GM21381 (cell line): ENCODE data around the gene USP17L15.
"Not testable (repeated sequence)": the region's sequence is repeated elsewhere in the genome, so short reads cannot be mapped to it uniquely, and the experiment has no call there.

Source experiments
- ATAC-seq: cut with Tn5 transposase; IDR thresholded peaks from one replicate; pipeline ENCODE4 v1.9.1; 2021; ENCODE audit warnings: mild to moderate bottlenecking, moderate library complexity; ENCODE audit not compliant: unreplicated experiment

USP17L15 gene, protein sequence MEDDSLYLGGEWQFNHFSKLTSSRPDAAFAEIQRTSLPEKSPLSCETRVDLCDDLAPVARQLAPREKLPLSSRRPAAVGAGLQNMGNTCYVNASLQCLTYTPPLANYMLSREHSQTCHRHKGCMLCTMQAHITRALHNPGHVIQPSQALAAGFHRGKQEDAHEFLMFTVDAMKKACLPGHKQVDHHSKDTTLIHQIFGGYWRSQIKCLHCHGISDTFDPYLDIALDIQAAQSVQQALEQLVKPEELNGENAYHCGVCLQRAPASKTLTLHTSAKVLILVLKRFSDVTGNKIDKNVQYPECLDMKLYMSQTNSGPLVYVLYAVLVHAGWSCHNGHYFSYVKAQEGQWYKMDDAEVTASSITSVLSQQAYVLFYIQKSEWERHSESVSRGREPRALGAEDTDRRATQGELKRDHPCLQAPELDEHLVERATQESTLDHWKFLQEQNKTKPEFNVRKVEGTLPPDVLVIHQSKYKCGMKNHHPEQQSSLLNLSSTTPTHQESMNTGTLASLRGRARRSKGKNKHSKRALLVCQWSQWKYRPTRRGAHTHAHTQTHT

GRCh38 chr4:9234085-9234484 is at the start of gene USP17L15:
USP17L15 (plus strand) TSS chr4:9234385; CDS start chr4:9234385, 0 bp downstream.
- ATAC-seq = not testable (repeated sequence)

DNA sequence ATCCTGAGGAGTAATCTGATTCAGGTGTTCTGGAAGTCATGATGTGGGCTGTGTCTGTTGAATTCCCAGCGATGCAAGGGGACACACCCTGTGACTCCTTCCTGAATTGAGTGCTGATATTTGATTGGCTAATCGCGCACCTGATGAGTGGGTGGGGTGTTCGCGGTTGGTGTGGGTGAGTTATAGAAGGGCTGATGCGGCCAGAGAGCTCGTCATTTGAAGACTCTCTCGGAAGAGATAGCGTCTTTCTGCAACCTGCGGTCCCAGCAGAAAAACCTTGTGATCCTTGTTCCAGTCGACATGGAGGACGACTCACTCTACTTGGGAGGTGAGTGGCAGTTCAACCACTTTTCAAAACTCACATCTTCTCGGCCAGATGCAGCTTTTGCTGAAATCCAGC is 23.8 kb upstream of the USP17L15 start, which contains the start of gene USP17L10:
Gene USP17L10 (plus strand): TSS at position 301 of the 400 bp plus-strand sequence. CDS start 0 bp downstream, at position 301.
- not testable (repeated sequence) for ATAC-seq

- ATAC-seq = not testable (repeated sequence)
These were observed 19.5 kb upstream of the USP17L15 start for GRCh38 chr4:9214701-9215100.

DNA sequence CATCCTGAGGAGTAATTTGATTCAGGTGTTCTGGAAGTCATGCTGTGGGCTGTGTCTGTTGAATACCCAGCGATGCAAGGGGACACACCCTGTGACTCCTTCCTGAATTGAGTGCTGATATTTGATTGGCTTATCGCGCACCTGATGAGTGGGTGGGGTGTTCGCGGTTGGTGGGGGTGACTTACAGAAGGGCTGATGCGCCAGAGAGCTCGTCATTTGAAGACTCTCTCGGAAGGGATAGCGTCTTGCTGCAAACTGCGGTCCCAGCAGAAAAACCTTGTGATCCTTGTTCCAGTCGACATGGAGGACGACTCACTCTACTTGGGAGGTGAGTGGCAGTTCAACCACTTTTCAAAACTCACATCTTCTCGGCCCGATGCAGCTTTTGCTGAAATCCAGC is 19.1 kb upstream of the USP17L15 start, which contains the start of gene USP17L11:
Gene USP17L11 (plus strand): TSS at position 301 of the 400 bp plus-strand sequence. CDS start 0 bp downstream, at position 301.
- ATAC-seq = not testable (repeated sequence)

GRCh38 chr4:9219852-9220251 is 14.3 kb upstream of the USP17L15 start, which contains the start of gene USP17L12:
USP17L12 (plus strand) TSS chr4:9220152; CDS start chr4:9220152, 0 bp downstream.
- ATAC-seq = not testable (repeated sequence)

DNA sequence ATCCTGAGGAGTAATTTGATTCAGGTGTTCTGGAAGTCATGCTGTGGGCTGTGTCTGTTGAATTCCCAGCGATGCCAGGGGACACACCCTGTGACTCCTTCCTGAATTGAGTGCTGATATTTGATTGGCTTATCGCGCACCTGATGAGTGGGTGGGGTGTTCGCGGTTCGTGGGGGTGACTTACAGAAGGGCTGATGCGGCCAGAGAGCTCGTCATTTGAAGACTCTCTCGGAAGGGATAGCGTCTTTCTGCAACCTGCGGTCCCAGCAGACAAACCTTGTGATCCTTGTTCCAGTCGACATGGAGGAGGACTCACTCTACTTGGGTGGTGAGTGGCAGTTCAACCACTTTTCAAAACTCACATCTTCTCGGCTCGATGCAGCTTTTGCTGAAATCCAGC is 9.6 kb upstream of the USP17L15 start, which contains the start of gene USP17L13:
Gene USP17L13 (plus strand): TSS at position 301 of the 400 bp plus-strand sequence. CDS start 0 bp downstream, at position 301.
- ATAC-seq = not testable (repeated sequence)

DNA sequence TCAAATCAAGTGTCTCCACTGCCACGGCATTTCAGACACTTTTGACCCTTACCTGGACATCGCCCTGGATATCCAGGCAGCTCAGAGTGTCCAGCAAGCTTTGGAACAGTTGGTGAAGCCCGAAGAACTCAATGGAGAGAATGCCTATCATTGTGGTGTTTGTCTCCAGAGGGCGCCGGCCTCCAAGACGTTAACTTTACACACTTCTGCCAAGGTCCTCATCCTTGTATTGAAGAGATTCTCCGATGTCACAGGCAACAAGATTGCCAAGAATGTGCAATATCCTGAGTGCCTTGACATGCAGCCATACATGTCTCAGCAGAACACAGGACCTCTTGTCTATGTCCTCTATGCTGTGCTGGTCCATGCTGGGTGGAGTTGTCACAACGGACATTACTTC is 3.9 kb upstream of the USP17L15 start:
- ATAC-seq = not testable (repeated sequence)

GRCh38 chr4:9238461-9238860 is 4.3 kb downstream of the USP17L15 start:
- not testable (repeated sequence) for ATAC-seq

DNA sequence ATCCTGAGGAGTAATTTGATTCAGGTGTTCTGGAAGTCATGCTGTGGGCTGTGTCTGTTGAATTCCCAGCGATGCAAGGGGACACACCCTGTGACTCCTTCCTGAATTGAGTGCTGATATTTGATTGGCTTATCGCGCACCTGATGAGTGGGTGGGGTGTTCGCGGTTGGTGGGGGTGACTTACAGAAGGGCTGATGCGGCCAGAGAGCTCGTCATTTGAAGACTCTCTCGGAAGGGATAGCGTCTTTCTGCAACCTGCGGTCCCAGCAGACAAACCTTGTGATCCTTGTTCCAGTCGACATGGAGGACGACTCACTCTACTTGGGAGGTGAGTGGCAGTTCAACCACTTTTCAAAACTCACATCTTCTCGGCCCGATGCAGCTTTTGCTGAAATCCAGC is 9.4 kb downstream of the USP17L15 start, which contains the start of gene USP17L17:
Gene USP17L17 (plus strand): TSS at position 301 of the 400 bp plus-strand sequence. CDS start 0 bp downstream, at position 301.
- ATAC-seq = not testable (repeated sequence)

- ATAC-seq = not testable (repeated sequence)
These were observed 13.9 kb downstream of the USP17L15 start, which contains the start of gene USP17L18 for GRCh38 chr4:9247953-9248680. USP17L18 (plus strand) TSS chr4:9248630; CDS start chr4:9248630, 0 bp downstream.

DNA sequence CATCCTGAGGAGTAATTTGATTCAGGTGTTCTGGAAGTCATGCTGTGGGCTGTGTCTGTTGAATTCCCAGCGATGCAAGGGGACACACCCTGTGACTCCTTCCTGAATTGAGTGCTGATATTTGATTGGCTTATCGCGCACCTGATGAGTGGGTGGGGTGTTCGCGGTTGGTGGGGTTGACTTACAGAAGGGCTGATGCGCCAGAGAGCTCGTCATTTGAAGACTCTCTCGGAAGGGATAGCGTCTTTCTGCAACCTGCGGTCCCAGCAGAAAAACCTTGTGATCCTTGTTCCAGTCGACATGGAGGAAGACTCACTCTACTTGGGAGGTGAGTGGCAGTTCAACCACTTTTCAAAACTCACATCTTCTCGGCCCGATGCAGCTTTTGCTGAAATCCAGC is 18.9 kb downstream of the USP17L15 start, which contains the start of gene USP17L19:
Gene USP17L19 (plus strand): TSS at position 301 of the 400 bp plus-strand sequence. CDS start 0 bp downstream, at position 301.
- not testable (repeated sequence) for ATAC-seq

GRCh38 chr4:9257824-9258223 is 23.6 kb downstream of the USP17L15 start, which contains the start of gene USP17L20:
USP17L20 (plus strand) TSS chr4:9258124; CDS start chr4:9258124, 0 bp downstream.
- not testable (repeated sequence) for ATAC-seq

GRCh38 chr4:9262572-9262971 is 28.4 kb downstream of the USP17L15 start, which contains the start of gene USP17L21:
USP17L21 (plus strand) TSS chr4:9262872; CDS start chr4:9262872, 0 bp downstream.
- ATAC-seq = not testable (repeated sequence)

DNA sequence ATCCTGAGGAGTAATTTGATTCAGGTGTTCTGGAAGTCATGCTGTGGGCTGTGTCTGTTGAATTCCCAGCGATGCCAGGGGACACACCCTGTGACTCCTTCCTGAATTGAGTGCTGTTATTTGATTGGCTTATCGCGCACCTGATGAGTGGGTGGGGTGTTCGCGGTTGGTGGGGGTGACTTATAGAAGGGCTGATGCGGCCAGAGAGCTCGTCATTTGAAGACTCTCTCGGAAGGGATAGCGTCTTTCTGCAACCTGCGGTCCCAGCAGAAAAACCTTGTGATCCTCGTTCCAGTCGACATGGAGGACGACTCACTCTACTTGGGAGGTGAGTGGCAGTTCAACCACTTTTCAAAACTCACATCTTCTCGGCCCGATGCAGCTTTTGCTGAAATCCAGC is 33.1 kb downstream of the USP17L15 start, which contains the start of gene USP17L22:
Gene USP17L22 (plus strand): TSS at position 301 of the 400 bp plus-strand sequence. CDS start 0 bp downstream, at position 301.
- not testable (repeated sequence) for ATAC-seq

DNA sequence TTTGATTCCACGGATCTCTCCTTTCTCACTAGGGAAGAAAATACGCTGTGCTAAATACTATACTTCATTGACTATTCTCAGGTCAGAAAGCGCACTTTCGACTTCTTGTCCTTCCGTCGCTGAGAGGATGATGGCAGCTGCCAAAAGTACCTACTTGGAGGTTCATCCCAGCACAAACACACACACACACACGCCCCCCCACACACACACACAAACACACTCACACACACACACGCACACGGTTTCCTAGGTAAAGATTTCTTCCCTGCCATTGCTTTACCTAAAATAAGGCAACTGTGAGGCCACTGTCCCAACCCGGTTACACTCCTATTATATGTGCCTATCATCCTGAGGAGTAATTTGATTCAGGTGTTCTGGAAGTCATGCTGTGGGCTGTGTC is 37.5 kb downstream of the USP17L15 start:
- not testable (repeated sequence) for ATAC-seq
